T-cell (primary cell): ENCODE results near the gene PLCB4. TPM values are rescaled to one million over a fixed set of nuclear protein-coding genes. Genes with fewer than 3 reads are reported as not detected.

Experiments
- ATAC-seq, 4 experiments: fragments of 200-7000 bp in 3 of 4; fragments of 150-1000 bp in 1 of 4; cut with Tn5 transposase; replicated peaks in 1 of 4; 1 replicate in 3 of 4; 2 replicates in 1 of 4; pipeline ENCODE4 v1.10.0; 2021; ENCODE audit warnings: moderate library complexity in 3 of 4, mild to moderate bottlenecking in 2 of 4, moderate number of reproducible peaks in 1 of 4
- CTCF ChIA-PET, 2 donors: fragments of 300-600 bp; sonication (Branson Sonifier 250); formaldehyde crosslinking; loops; one replicate each; lab custom pipeline; 2022; ENCODE audit warnings: antibody characterized with exemption in 2 of 2; lab: Charles Lee
- POLR2A ChIA-PET, 2 donors: fragments of 300-600 bp; sonication (Branson Sonifier 250); formaldehyde crosslinking; loops; one replicate each; lab custom pipeline; 2022; ENCODE audit warnings: antibody characterized with exemption in 2 of 2; lab: Charles Lee
- DNase-seq, 35 experiments: peaks; one replicate each; pipeline versions ENCODE4 v3.0.0 to v3.0.0-alpha.2; 2013 to 2023
- H3K27ac ChIP-seq: one replicate; pipeline ENCODE4 v1.5.1; 2013; ENCODE audit warnings: low read length
- H3K27me3 ChIP-seq, 2 experiments: replicated peaks in 1 of 2; 1 replicate in 1 of 2; 2 replicates in 1 of 2; pipeline versions ENCODE4 v1.6.1 to v1.7.0; 2013; ENCODE audit warnings: low read length in 1 of 2, mixed read lengths in 1 of 2; ENCODE audit not compliant: control insufficient read depth in 2 of 2, insufficient read depth in 2 of 2; ENCODE audit errors: extremely low read depth in 1 of 2
- H3K36me3 ChIP-seq, 2 donors: 1 replicate in 1 of 2; 2 replicates in 1 of 2; pipeline versions ENCODE4 v1.6.1 to v1.7.0; 2013; ENCODE audit warnings: low read length in 1 of 2; ENCODE audit not compliant: control insufficient read depth in 2 of 2, insufficient read depth in 1 of 2; ENCODE audit errors: extremely low read depth in 1 of 2
- H3K4me1 ChIP-seq, 2 experiments: 1 replicate in 1 of 2; 2 replicates in 1 of 2; pipeline versions ENCODE4 v1.6.1 to v1.7.0; 2013; ENCODE audit warnings: low read length in 2 of 2, mixed read lengths in 1 of 2; ENCODE audit not compliant: insufficient read depth in 2 of 2, control insufficient read depth in 1 of 2; ENCODE audit errors: extremely low read depth in 1 of 2
- H3K4me3 ChIP-seq, 2 donors: 1 replicate in 1 of 2; 2 replicates in 1 of 2; pipeline versions ENCODE4 v1.5.1 to v1.7.0; 2013; ENCODE audit warnings: mild to moderate bottlenecking in 2 of 2, low read length in 1 of 2, moderate library complexity in 1 of 2; ENCODE audit not compliant: control insufficient read depth in 1 of 2; ENCODE audit errors: extremely low read depth in 1 of 2
- H3K9me3 ChIP-seq: 2 replicates; pipeline ENCODE4 v1.7.0; 2013
- H3K27ac Mint-ChIP-seq, 2 donors: one replicate each; pipeline ENCODE4 v1.8.0; 2020 to 2021; ENCODE audit warnings: mild to moderate bottlenecking in 2 of 2, mixed read lengths in 2 of 2
- H3K27me3 Mint-ChIP-seq, 2 donors: one replicate each; pipeline ENCODE4 v1.8.0; 2021 to 2022; ENCODE audit warnings: mixed read lengths in 2 of 2
- H3K36me3 Mint-ChIP-seq: one replicate; pipeline ENCODE4 v1.8.0; 2021; ENCODE audit warnings: mixed read lengths
- H3K4me1 Mint-ChIP-seq, 3 donors: one replicate each; pipeline ENCODE4 v1.8.0; 2020 to 2022; ENCODE audit warnings: mixed read lengths in 3 of 3, mild to moderate bottlenecking in 1 of 3
- H3K4me3 Mint-ChIP-seq, 3 donors: one replicate each; pipeline ENCODE4 v1.8.0; 2020 to 2022; ENCODE audit warnings: mild to moderate bottlenecking in 3 of 3, mixed read lengths in 3 of 3, moderate library complexity in 3 of 3
- H3K9me3 Mint-ChIP-seq, 3 donors: one replicate each; pipeline ENCODE4 v1.8.0; 2020 to 2022; ENCODE audit warnings: mixed read lengths in 3 of 3
- WGBS: methylation state at CpG from one replicate; pipeline ENCODE4 v1.1.5; 2013; ENCODE audit warnings: missing lambda C conversion rate; ENCODE audit not compliant: insufficient coverage; 5-methylcytosine and 5-hydroxymethylcytosine counted together
- total RNA-seq, 35 experiments: library from RNA in 6 of 35; stranded (reverse) in 6 of 35; fragments of 120-200 nt in 1 of 35; gene quantifications; one replicate each; pipeline versions ENCODE4 v1.2.1 to v1.2.4 and lab custom pipeline; 2013 to 2026

The PLCB4 gene
- total RNA-seq, 5 donors from 2014 or later (not counting 1 experiment from before 2014, with no cell fraction given) = 0.06 to 0.07 TPM; not detected in 3

DNA sequence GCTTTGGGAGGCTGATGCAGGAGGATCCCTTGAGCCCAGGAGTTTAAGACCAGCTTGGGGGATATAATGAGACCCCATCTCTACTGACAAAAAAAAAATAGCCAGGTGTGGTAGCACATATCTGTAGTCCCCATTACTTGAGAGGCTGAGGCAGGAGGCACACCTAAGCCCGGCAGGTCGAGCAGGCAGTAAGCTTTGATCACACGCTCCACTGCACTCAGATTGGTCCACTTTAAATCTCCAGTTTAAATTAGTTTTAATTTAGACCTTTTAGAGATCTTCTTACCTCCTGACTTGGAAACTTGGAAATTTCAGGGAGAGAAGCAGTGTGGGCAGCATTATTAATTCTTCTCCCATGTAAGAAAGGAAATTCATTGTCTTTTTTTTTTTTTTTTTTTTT lies 16.8 kb upstream of the PLCB4 start:
- H3K27me3 ChIP-seq = no peaks in the 10 kb centered on the region
- no peaks in the 10 kb centered on the region for H3K36me3 Mint-ChIP-seq
- H3K4me1 Mint-ChIP-seq = peaks cover 0 to 1% (median 0%) of the 10 kb centered on the region in 3 donors
- DNase-seq = no peak
- H3K9me3 Mint-ChIP-seq = peaks cover 5 to 16% (median 11%) of the 10 kb centered on the region in 3 donors
- no peak overlapping the region for H3K27ac ChIP-seq
- 62% methylated on average over 2 of the region's 3 CpGs for WGBS
- no peak overlapping the region for H3K27ac Mint-ChIP-seq
- H3K36me3 ChIP-seq = no peaks in the 10 kb centered on the region
- H3K27me3 Mint-ChIP-seq = no peaks in the 10 kb centered on the region
- H3K4me3 ChIP-seq = no peak overlapping the region
- no peak for ATAC-seq
- CTCF ChIA-PET = no interaction called here
- no peaks in the 10 kb centered on the region for H3K9me3 ChIP-seq
- POLR2A ChIA-PET = no interaction called here
- H3K4me1 ChIP-seq = peaks cover 0 to 6% of the 10 kb centered on the region in 2 experiments
- no peak overlapping the region for H3K4me3 Mint-ChIP-seq

DNA sequence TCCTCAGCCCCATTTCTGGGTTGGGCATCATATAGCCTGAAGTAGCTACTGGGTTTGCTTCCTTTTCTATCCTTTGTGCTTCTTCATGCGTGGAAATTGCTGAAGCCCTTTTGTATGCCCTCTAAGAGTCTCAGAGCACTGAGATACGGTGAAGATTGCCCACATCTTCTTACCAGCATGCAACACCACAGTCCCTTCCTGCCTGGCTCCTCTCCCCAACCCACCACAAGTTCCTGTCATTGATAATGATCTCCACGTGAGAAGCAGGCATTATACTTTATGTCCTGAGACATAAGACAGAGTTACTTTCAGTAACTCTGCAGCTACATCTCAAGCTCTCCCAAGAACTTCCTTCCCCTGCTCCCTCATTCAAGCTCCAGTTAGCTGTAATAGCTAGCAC lies 15.8 kb upstream of the PLCB4 start:
- Histone ChIP-seq H3K36me3 (no peaks in the 10 kb centered on the region), H3K9me3 (no peaks in the 10 kb centered on the region), H3K27me3 (no peaks in the 10 kb centered on the region), H3K4me3 (no peak overlapping the region), H3K27ac (no peak overlapping the region), H3K4me1 (peaks cover 0 to 6% of the 10 kb centered on the region in 2 experiments)
- DNase-seq (no peak), ATAC-seq (no peak)
- no peaks in the 10 kb centered on the region for H3K36me3 Mint-ChIP-seq
- no peak overlapping the region for H3K27ac Mint-ChIP-seq
- H3K27me3 Mint-ChIP-seq = no peaks in the 10 kb centered on the region
- peaks cover 0 to 1% (median 0%) of the 10 kb centered on the region in 3 donors for H3K4me1 Mint-ChIP-seq
- peaks cover 5 to 9% (median 8%) of the 10 kb centered on the region in 3 donors for H3K9me3 Mint-ChIP-seq
- 27% methylated on average over 2 of the region's 3 CpGs for WGBS
- H3K4me3 Mint-ChIP-seq = no peak overlapping the region
- POLR2A ChIA-PET = no interaction called here
- CTCF ChIA-PET = no interaction called here

DNA sequence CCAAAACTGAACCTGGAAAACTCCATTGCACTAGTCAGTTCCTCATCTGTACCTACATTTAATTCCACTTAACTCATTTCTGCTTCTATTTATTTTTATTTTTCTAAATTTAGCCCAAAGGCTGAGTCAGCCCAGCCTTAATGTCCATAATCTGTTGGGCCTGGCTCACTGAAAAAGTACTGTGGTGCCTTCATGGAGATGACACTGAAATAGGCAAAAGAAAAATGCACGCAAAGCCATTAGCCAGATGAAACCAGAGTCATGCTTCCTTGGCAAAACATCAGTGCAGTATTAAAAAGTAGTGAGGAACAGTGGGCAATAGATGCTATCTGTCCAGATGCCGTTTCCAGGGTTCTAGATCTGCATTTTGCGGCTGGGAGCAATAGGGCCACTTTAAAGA lies 14.7 kb upstream of the PLCB4 start:
- H3K4me3 Mint-ChIP-seq = no peak overlapping the region
- Histone ChIP-seq H3K27ac (no peak overlapping the region), H3K4me1 (peaks cover 0 to 6% of the 10 kb centered on the region in 2 experiments), H3K27me3 (no peaks in the 10 kb centered on the region), H3K36me3 (no peaks in the 10 kb centered on the region), H3K4me3 (no peak overlapping the region), H3K9me3 (no peaks in the 10 kb centered on the region)
- ATAC-seq (no peak), DNase-seq (no peak)
- ChIA-PET POLR2A (no interaction called here), CTCF (no interaction called here)
- H3K4me1 Mint-ChIP-seq = peaks cover 0 to 1% (median 0%) of the 10 kb centered on the region in 3 donors
- no peaks in the 10 kb centered on the region for H3K36me3 Mint-ChIP-seq
- H3K27ac Mint-ChIP-seq = no peak overlapping the region
- H3K27me3 Mint-ChIP-seq = no peaks in the 10 kb centered on the region
- WGBS = 80% methylated on average over 1 of the region's 3 CpGs
- H3K9me3 Mint-ChIP-seq = peaks cover 2 to 3% (median 2%) of the 10 kb centered on the region in 3 donors

- WGBS = 91% methylated on average over 4 of the region's 6 CpGs
- H3K27me3 ChIP-seq = no peaks in the 10 kb centered on the region
- POLR2A ChIA-PET = no interaction called here
- H3K4me3 Mint-ChIP-seq = no peak overlapping the region
- H3K4me1 ChIP-seq = no peaks in the 10 kb centered on the region
- H3K36me3 ChIP-seq = no peaks in the 10 kb centered on the region
- CTCF ChIA-PET = no interaction called here
- H3K9me3 ChIP-seq = no peaks in the 10 kb centered on the region
- H3K27ac Mint-ChIP-seq = no peak overlapping the region
- peaks cover 0 to 7% (median 2%) of the 10 kb centered on the region in 3 donors for H3K9me3 Mint-ChIP-seq
- no peak for ATAC-seq
- no peaks in the 10 kb centered on the region for H3K4me1 Mint-ChIP-seq
- no peaks in the 10 kb centered on the region for H3K27me3 Mint-ChIP-seq
- DNase-seq = no peak
- no peak overlapping the region for H3K4me3 ChIP-seq
- no peak overlapping the region for H3K27ac ChIP-seq
- no peaks in the 10 kb centered on the region for H3K36me3 Mint-ChIP-seq
Observed at GRCh38 chr20:9059931-9060330, 9.0 kb upstream of the PLCB4 start.

DNA sequence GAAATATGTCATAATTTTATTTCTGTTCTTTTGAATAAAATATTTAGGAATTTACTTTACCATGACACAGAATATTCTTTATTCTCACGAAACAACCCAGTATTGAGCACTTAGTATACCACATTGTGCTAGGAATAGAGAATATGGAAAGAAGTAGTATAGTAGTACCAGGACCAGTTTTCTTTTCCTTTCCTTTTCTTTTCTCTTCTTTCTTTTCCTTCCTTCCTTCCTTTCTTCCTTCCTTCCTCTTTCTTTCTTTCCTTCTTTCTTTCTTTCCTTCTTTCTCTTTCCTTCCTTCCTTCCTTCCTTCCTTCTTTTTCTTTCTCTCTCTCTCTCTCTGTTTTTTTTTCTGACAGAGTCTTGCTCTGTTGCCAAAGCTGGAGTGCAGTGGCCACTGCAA lies 7.5 kb upstream of the PLCB4 start:
- Mint-ChIP-seq H3K27ac (no peak overlapping the region), H3K4me3 (no peak overlapping the region), H3K9me3 (peaks cover 0 to 7% (median 2%) of the 10 kb centered on the region in 3 donors), H3K4me1 (no peaks in the 10 kb centered on the region), H3K27me3 (no peaks in the 10 kb centered on the region), H3K36me3 (no peaks in the 10 kb centered on the region)
- no peak overlapping the region for H3K27ac ChIP-seq
- CTCF ChIA-PET = no interaction called here
- POLR2A ChIA-PET = no interaction called here
- ATAC-seq (no peak), DNase-seq (no peak)
- no peaks in the 10 kb centered on the region for H3K9me3 ChIP-seq
- H3K36me3 ChIP-seq = no peaks in the 10 kb centered on the region
- no CpG with 5 or more reads among the region's 1 CpG for WGBS
- no peaks in the 10 kb centered on the region for H3K4me1 ChIP-seq
- H3K4me3 ChIP-seq = no peak overlapping the region
- no peaks in the 10 kb centered on the region for H3K27me3 ChIP-seq

DNA sequence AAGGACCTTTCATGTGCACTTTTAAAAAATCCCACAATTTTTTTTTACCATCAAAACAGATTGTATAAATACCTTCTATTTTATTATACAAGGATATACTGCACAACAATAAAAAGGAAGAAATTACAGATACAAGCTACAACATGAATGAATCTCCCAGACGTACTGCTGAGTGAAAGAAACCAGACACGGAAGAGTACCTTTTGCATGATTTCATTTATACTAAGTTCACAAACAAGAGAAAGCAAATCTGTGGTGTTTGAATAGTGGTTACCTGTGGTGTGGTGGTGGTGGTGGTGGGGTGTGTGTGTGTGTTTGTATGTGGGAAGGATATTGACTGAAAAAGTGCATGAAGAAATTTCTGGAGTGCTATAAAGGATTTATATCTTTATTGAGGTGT lies 6.8 kb upstream of the PLCB4 start:
- Mint-ChIP-seq H3K4me3 (no peak overlapping the region), H3K27me3 (peaks cover 0 to under 1% of the 10 kb centered on the region in 2 donors), H3K36me3 (no peaks in the 10 kb centered on the region), H3K9me3 (peaks cover 0 to 7% (median 2%) of the 10 kb centered on the region in 3 donors), H3K4me1 (no peaks in the 10 kb centered on the region), H3K27ac (no peak overlapping the region)
- H3K36me3 ChIP-seq = no peaks in the 10 kb centered on the region
- ChIA-PET POLR2A (no interaction called here), CTCF (interaction anchor here in 1 of 2 donors (0.7 kb wide), 1 partner anchor 24 kb away, joined by 3 read pairs; no protein-coding TSS in a partner anchor)
- DNase-seq = no peak
- no peak overlapping the region for H3K27ac ChIP-seq
- no peak for ATAC-seq
- no peaks in the 10 kb centered on the region for H3K9me3 ChIP-seq
- no peaks in the 10 kb centered on the region for H3K27me3 ChIP-seq
- H3K4me1 ChIP-seq = no peaks in the 10 kb centered on the region
- WGBS = no CpG with 5 or more reads among the region's 2 CpGs
- H3K4me3 ChIP-seq = no peak overlapping the region

DNA sequence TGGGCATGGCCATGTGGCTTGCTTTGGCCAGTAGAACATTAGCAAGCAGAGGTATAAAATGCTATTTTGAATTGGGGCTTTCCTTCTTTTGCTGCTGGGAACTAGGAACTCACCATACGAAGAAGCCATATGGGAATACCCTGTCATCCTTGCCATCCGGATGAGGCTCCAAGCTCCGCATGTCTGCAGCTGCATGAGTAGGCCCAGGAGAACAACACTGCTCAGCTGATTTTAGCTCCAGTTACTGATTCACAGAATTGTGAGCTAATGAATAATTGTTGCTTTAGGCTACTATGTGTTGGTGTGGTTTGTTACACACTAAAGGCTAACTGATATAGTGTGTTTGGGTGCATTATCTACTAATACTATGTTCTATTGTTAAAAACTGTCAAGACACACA lies 2.7 kb upstream of the PLCB4 start:
- Mint-ChIP-seq H3K4me1 (peaks cover 3 to 5% (median 4%) of the 10 kb centered on the region in 3 donors), H3K27ac (no peak overlapping the region), H3K27me3 (peaks cover 12 to 30% of the 10 kb centered on the region in 2 donors), H3K36me3 (peaks cover 3% of the 10 kb centered on the region), H3K9me3 (peaks cover 2 to 7% (median 3%) of the 10 kb centered on the region in 3 donors), H3K4me3 (no peak overlapping the region)
- H3K36me3 ChIP-seq = no peaks in the 10 kb centered on the region
- WGBS = 100% methylated on average over 2 of the region's 3 CpGs
- H3K27me3 ChIP-seq = peaks cover 2 to 14% of the 10 kb centered on the region in 2 experiments
- H3K9me3 ChIP-seq = no peaks in the 10 kb centered on the region
- DNase-seq (no peak), ATAC-seq (no peak)
- POLR2A ChIA-PET = no interaction called here
- no peak overlapping the region for H3K4me3 ChIP-seq
- H3K27ac ChIP-seq = no peak overlapping the region
- no peaks in the 10 kb centered on the region for H3K4me1 ChIP-seq
- CTCF ChIA-PET = no interaction called here
